CD4-positive, alpha-beta T cell (primary cell): ENCODE results near the gene TFR2. TPM values are rescaled to one million over a fixed set of nuclear protein-coding genes. Genes with fewer than 3 reads are reported as not detected.

Source experiments
- ATAC-seq: fragments of 200-7000 bp; cut with Tn5 transposase; one replicate; pipeline ENCODE4 v1.10.0; 2022; ENCODE audit warnings: mild to moderate bottlenecking; ENCODE audit not compliant: poor library complexity
- CTCF ChIA-PET: fragments of 350-600 bp; sonication (Branson Sonifier 250); formaldehyde crosslinking; loops from one replicate; lab custom pipeline; 2021; ENCODE audit warnings: antibody characterized with exemption, inconsistent platforms; lab: Charles Lee
- POLR2A ChIA-PET: fragments of 350-600 bp; sonication (Branson Sonifier 250); formaldehyde crosslinking; loops from one replicate; lab custom pipeline; 2021; ENCODE audit warnings: antibody characterized with exemption, inconsistent platforms; lab: Charles Lee
- DNase-seq, 14 experiments: peaks; one replicate each; pipeline ENCODE4 v3.0.0-alpha.2; 2013 to 2020; ENCODE audit warnings: mixed read lengths in 2 of 14
- H3K27ac ChIP-seq, 2 donors: one replicate each; pipeline versions ENCODE4 v1.5.1 to v1.7.0; 2013; ENCODE audit warnings: low read length in 2 of 2, low read depth in 1 of 2, mild to moderate bottlenecking in 1 of 2
- H3K27me3 ChIP-seq, 2 experiments: 1 replicate in 1 of 2; 2 replicates in 1 of 2; pipeline versions ENCODE4 v1.6.1 to v1.7.0; 2013; ENCODE audit warnings: low read length in 2 of 2, control low read depth in 1 of 2, mild to moderate bottlenecking in 1 of 2, moderate library complexity in 1 of 2; ENCODE audit not compliant: insufficient read depth in 2 of 2, control insufficient read depth in 1 of 2
- H3K36me3 ChIP-seq: one replicate; pipeline ENCODE4 v1.6.1; 2013; ENCODE audit warnings: low read length, control low read depth; ENCODE audit not compliant: insufficient read depth
- H3K4me1 ChIP-seq: one replicate; pipeline ENCODE4 v1.6.1; 2013; ENCODE audit warnings: low read length, control low read depth; ENCODE audit not compliant: insufficient read depth
- H3K4me3 ChIP-seq: one replicate; pipeline ENCODE4 v1.5.1; 2013; ENCODE audit warnings: mild to moderate bottlenecking, low read length, moderate library complexity
- H3K9me3 ChIP-seq, 2 experiments: 1 replicate in 1 of 2; 2 replicates in 1 of 2; pipeline versions ENCODE4 v1.6.1 to v1.7.0; 2013; ENCODE audit warnings: low read length in 2 of 2, mild to moderate bottlenecking in 2 of 2, control low read depth in 1 of 2, moderate library complexity in 1 of 2; ENCODE audit not compliant: control insufficient read depth in 1 of 2, insufficient read depth in 1 of 2
- H3K27ac Mint-ChIP-seq: one replicate; pipeline ENCODE4 v1.8.0; 2020; ENCODE audit warnings: mixed read lengths
- H3K27me3 Mint-ChIP-seq: one replicate; pipeline ENCODE4 v1.8.0; 2021; ENCODE audit warnings: mixed read lengths
- H3K36me3 Mint-ChIP-seq: one replicate; pipeline ENCODE4 v1.8.0; 2021; ENCODE audit warnings: low read depth, mixed read lengths
- H3K4me1 Mint-ChIP-seq: one replicate; pipeline ENCODE4 v1.8.0; 2021; ENCODE audit warnings: low read depth, mixed read lengths
- H3K4me3 Mint-ChIP-seq: one replicate; pipeline ENCODE4 v1.8.0; 2020; ENCODE audit warnings: mild to moderate bottlenecking, mixed read lengths
- H3K9me3 Mint-ChIP-seq: one replicate; pipeline ENCODE4 v1.8.0; 2020; ENCODE audit warnings: mixed read lengths
- intact Hi-C, 2 experiments: fragments of 100-400 bp; cut with DNase I in 1 of 2; cut with micrococcal nuclease in 1 of 2; formaldehyde crosslinking; loops; one replicate each; pipeline versions ENCODE4 v1.15.1 to v1.9.0; 2023 to 2025; cut with DNase I, micrococcal nuclease
- total RNA-seq, 174 experiments: library from RNA in 2 of 174; stranded (reverse) in 2 of 174; gene quantifications; one replicate each; pipeline ENCODE4 v1.2.3 and lab custom pipeline; 2021 to 2026
- TF ChIP-seq, protein P1 (sequence below): fragments of 200-600 bp; IDR thresholded peaks from one replicate; pipeline ENCODE4 v1.8.0; 2022; ENCODE audit warnings: antibody characterized with exemption, mild to moderate bottlenecking

Gene TFR2
- total RNA-seq, 2 experiments from 2014 or later: 1.7 to 2.3 TPM

DNA sequence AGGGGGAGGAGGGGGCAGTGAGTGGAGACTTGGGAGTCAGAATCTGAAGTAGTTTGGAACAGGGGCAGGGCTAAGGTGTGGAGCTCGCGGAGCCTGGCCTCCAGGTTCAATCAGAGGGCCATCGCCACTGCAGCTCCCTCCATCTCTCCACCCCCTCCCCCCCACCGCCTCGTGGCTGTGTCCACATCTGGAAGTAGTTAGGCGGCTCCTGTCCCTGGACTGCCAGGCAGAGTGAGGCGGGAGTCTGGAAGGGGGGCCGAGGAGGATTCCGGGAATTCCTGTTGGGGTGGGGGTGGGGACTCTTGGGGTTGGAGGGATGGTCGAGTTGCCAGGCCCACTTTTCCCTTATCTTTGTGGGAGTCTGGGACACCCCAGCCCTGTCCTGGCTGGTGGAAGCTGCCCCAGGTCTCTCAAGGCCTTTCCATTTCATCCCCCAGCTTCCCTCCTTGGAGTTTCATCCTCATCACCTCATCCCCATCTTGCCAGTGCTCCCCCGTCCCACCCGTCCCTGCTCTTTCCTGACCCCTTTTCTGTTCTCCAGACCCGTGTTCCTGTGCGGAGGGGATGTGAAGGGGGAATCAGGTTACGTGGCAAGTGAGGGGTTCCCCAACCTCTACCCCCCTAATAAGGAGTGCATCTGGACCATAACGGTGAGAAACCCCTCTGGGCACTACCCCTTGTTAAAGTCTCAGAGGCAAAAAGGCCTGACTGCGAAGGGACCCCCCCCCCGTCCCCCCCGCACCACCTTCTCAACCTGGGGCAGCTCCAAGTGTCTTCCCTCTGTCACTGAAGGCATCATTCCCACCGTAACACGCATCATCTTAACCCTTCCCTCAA lies 38.2 kb downstream of the TFR2 start:
- Histone ChIP-seq H3K4me1 (peaks cover 29% of the 10 kb centered on the region), H3K27me3 (no peaks in the 10 kb centered on the region), H3K9me3 (no peaks in the 10 kb centered on the region), H3K27ac (peak overlapping the region in 1 of 2 donors; percentile 63), H3K4me3 (peak overlapping the region; percentile 86), H3K36me3 (no peaks in the 10 kb centered on the region)
- Mint-ChIP-seq H3K9me3 (no peaks in the 10 kb centered on the region), H3K4me1 (peaks cover 23% of the 10 kb centered on the region), H3K27ac (no peak overlapping the region), H3K4me3 (peak overlapping the region; percentile 20), H3K36me3 (no peaks in the 10 kb centered on the region), H3K27me3 (no peaks in the 10 kb centered on the region)
- ChIA-PET POLR2A (interaction anchor here (0.8 to 3.6 kb wide), 4 partner anchors 9 to 102 kb away, joined by 3 to 38 read pairs (median 6); partner anchors contain the start of genes FBXO24, LRCH4 and MOSPD3), CTCF (interaction anchor here (0.6 to 2.3 kb wide), 3 partner anchors 9 to 102 kb away, joined by 3 to 8 read pairs (median 4); partner anchors contain the start of gene POP7)
- intact Hi-C loops: loop anchor here in 1 of 2 experiments (2.0 kb wide), 1 partner anchor 20 kb away; no protein-coding TSS in a partner anchor
- ATAC-seq: no peak
- DNase-seq: peak in 1 of 14 experiments; percentile 37
- TF ChIP-seq, protein P1, sequence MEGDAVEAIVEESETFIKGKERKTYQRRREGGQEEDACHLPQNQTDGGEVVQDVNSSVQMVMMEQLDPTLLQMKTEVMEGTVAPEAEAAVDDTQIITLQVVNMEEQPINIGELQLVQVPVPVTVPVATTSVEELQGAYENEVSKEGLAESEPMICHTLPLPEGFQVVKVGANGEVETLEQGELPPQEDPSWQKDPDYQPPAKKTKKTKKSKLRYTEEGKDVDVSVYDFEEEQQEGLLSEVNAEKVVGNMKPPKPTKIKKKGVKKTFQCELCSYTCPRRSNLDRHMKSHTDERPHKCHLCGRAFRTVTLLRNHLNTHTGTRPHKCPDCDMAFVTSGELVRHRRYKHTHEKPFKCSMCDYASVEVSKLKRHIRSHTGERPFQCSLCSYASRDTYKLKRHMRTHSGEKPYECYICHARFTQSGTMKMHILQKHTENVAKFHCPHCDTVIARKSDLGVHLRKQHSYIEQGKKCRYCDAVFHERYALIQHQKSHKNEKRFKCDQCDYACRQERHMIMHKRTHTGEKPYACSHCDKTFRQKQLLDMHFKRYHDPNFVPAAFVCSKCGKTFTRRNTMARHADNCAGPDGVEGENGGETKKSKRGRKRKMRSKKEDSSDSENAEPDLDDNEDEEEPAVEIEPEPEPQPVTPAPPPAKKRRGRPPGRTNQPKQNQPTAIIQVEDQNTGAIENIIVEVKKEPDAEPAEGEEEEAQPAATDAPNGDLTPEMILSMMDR: no peak

DNA sequence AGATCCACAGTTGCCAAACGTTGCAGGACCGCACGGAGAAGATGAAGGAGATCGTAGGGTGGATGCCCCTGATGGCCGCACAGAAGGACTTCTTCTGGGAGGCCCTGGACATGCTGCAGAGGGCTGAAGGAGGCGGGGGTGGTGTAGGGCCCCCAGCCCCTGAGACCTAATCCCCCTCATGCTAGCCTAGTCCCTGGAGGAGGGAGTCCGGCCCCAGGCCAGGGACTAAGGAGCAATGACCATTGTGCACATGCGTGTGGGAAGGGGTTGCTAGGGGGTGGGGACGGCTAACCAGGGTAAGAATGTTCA lies 40.7 kb downstream of the TFR2 start:
- H3K4me3 Mint-ChIP-seq: no peak overlapping the region
- CTCF ChIA-PET: no interaction called here
- no peaks in the 10 kb centered on the region for H3K27me3 ChIP-seq
- TF ChIP-seq, protein P1: no peak
- no peak for DNase-seq
- H3K27ac Mint-ChIP-seq: no peak overlapping the region
- intact Hi-C loops: no loop called here
- no peaks in the 10 kb centered on the region for H3K36me3 Mint-ChIP-seq
- peaks cover 16% of the 10 kb centered on the region for H3K4me1 Mint-ChIP-seq
- POLR2A ChIA-PET: interaction anchor here (3.6 kb wide), 1 partner anchor 15 kb away, joined by 38 read pairs; the partner anchor contains the start of genes FBXO24 and LRCH4
- H3K9me3 ChIP-seq: no peaks in the 10 kb centered on the region
- H3K4me1 ChIP-seq: peaks cover 26% of the 10 kb centered on the region
- no peaks in the 10 kb centered on the region for H3K36me3 ChIP-seq
- H3K4me3 ChIP-seq: no peak overlapping the region
- no peaks in the 10 kb centered on the region for H3K9me3 Mint-ChIP-seq
- no peaks in the 10 kb centered on the region for H3K27me3 Mint-ChIP-seq
- H3K27ac ChIP-seq: no peak overlapping the region
- no peak for ATAC-seq

DNA sequence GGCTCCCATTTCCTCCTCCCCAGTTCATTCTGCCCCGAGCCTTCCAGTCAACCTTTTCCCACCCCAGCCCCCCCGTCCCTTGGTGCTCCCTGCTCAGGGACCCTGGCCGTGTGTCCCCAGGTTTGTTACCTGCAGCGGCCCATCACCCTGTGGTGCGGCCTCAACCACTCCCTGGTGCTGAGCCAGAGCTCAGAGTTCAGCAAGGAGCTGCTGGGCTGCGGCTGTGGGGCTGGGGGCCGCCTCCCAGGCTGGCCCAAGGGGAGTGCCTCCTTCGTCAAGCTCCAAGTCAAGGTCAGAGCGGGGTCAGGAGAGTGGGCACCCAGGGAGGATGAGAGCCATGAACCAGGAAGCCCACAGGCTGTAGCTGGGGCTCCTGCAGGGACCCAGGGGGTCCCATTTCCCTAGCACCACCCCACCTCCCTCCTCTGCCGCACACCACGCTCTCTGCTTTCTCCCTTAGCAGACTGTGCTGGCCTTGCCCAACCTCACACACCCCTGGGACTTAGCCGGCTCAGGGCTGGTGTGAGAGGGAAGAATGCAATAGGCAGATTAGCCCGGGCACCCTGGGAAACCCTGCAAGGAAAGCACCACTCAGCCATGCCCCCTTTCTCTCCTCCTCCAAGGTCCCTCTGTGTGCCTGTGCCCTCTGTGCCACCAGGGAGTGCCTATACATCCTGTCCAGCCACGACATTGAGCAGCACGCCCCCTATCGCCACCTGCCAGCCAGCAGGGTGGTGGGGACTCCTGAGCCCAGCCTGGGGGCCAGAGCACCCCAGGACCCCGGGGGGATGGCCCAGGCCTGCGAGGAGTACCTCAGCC lies 41.2 kb downstream of the TFR2 start:
- ATAC-seq: no peak
- H3K9me3 ChIP-seq: no peaks in the 10 kb centered on the region
- no peak overlapping the region for H3K27ac ChIP-seq
- no peak overlapping the region for H3K4me3 ChIP-seq
- Mint-ChIP-seq H3K9me3 (no peaks in the 10 kb centered on the region), H3K27ac (no peak overlapping the region), H3K4me1 (peaks cover 12% of the 10 kb centered on the region), H3K4me3 (no peak overlapping the region), H3K27me3 (no peaks in the 10 kb centered on the region), H3K36me3 (no peaks in the 10 kb centered on the region)
- H3K4me1 ChIP-seq: peaks cover 20% of the 10 kb centered on the region
- TF ChIP-seq, protein P1: no peak
- DNase-seq: no peak
- H3K36me3 ChIP-seq: no peaks in the 10 kb centered on the region
- H3K27me3 ChIP-seq: no peaks in the 10 kb centered on the region
- ChIA-PET POLR2A (no interaction called here), CTCF (no interaction called here)
- intact Hi-C loops: no loop called here
